Mucosa of rectum (tissue), 2 donors: ENCODE measurements around the gene PIGX.

Source experiments
- H3K27ac ChIP-seq, 2 donors: one replicate each; pipeline ENCODE4 v1.7.0; 2013; ENCODE audit warnings: inconsistent platforms in 2 of 2, low read depth in 2 of 2, low read length in 2 of 2
- H3K27me3 ChIP-seq, 2 donors: one replicate each; pipeline ENCODE4 v1.7.0; 2013; ENCODE audit warnings: low read length in 2 of 2; ENCODE audit not compliant: control insufficient read depth in 2 of 2, insufficient read depth in 2 of 2
- H3K36me3 ChIP-seq, 2 donors: one replicate each; pipeline ENCODE4 v1.7.0; 2013; ENCODE audit warnings: low read length in 2 of 2; ENCODE audit not compliant: control insufficient read depth in 2 of 2, insufficient read depth in 2 of 2
- H3K4me1 ChIP-seq, 2 donors: one replicate each; pipeline ENCODE4 v1.7.0; 2013; ENCODE audit warnings: low read length in 2 of 2, mild to moderate bottlenecking in 1 of 2; ENCODE audit not compliant: control insufficient read depth in 2 of 2, insufficient read depth in 2 of 2
- H3K4me3 ChIP-seq, 2 donors: one replicate each; pipeline ENCODE4 v1.7.0; 2013; ENCODE audit warnings: low read length in 2 of 2
- H3K9ac ChIP-seq, 2 donors: one replicate each; pipeline ENCODE4 v1.7.0; 2013; ENCODE audit warnings: low read length in 2 of 2, low read depth in 1 of 2, mild to moderate bottlenecking in 1 of 2
- H3K9me3 ChIP-seq, 2 donors: one replicate each; pipeline ENCODE4 v1.7.0; 2013; ENCODE audit warnings: low read length in 2 of 2; ENCODE audit not compliant: control insufficient read depth in 2 of 2
- donor health status: healthy.
- donor health status: Normal muscosa, but diverticular disease.

Gene PIGX

GRCh38 chr3:196756732-196757131 is 44.6 kb downstream of the PIGX start:
- no peak overlapping the region for H3K4me3 ChIP-seq
- peaks cover 4 to 15% of the 10 kb centered on the region in 2 donors for H3K4me1 ChIP-seq
- no peaks in the 10 kb centered on the region for H3K27me3 ChIP-seq
- H3K27ac ChIP-seq = no peak overlapping the region
- no peak overlapping the region for H3K9ac ChIP-seq
- peaks cover 0 to 12% of the 10 kb centered on the region in 2 donors for H3K36me3 ChIP-seq
- H3K9me3 ChIP-seq = no peaks in the 10 kb centered on the region

DNA sequence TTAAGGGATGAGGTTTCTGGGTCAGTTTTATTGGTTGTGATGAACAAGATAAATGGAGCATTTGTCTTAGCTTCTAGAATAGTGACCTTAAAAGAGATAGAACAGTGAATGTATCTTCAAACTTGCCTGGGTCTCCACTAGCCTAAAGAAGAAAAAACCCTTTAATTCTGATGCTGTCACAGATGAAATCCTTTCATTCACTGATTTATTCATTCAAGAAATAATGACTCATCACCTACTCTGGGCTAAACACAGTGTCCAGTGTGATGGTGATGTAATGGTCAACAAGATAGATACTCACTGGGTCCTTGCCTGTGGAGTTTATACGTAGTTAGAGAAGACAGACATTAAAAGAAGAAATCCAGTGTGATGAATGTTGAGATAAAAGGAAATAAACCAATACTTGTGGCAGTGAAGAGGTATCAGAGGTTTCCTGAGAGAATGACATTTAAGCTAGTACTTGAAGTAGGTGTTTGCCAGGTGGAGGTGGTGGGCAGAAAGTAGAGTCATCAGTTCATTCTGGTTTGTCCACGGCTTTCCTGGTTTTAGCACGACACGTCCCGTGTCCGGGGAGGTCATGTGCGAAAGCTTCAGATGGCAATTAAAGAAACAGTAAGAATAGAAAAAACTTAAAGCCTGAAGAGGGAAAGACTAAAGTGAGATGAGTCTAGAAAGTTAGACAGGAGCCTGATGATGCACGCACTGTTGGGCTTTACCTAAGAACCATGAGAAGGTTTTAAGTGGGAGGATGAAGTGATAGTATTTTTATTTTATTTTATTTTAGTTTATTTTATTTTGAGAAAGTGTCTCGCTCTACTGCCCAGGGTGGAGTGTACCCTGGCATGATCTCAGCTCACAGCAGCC is 45.9 kb downstream of the PIGX start:
- Histone ChIP-seq H3K4me3 (no peak overlapping the region), H3K9ac (no peak overlapping the region), H3K27ac (no peak overlapping the region), H3K36me3 (peaks cover 0 to 12% of the 10 kb centered on the region in 2 donors), H3K9me3 (no peaks in the 10 kb centered on the region), H3K4me1 (peaks cover 4 to 15% of the 10 kb centered on the region in 2 donors), H3K27me3 (no peaks in the 10 kb centered on the region)

DNA sequence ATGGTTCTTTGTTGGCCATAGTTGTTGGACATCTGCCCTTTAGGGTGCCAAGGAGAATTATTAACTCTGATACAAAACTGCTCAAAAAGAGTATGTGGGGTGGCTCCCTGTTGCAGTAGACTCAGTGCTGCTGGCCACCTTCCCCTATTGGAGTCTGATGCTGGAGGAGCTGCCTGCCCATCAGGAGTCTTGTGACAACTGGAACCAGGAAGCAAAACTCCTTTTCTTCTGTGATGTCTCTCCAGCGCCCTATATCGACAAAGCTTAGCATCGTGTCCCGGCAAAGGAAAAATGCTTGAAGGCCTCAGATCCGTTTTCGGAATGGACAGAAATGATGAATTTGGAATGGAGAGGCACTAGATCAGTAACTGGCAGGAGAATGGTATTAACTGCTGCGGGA is 51.0 kb downstream of the PIGX start:
- peaks cover 0 to 4% of the 10 kb centered on the region in 2 donors for H3K36me3 ChIP-seq
- no peaks in the 10 kb centered on the region for H3K4me1 ChIP-seq
- no peak overlapping the region for H3K27ac ChIP-seq
- H3K9me3 ChIP-seq = no peaks in the 10 kb centered on the region
- H3K4me3 ChIP-seq = no peak overlapping the region
- H3K9ac ChIP-seq = no peak overlapping the region
- no peaks in the 10 kb centered on the region for H3K27me3 ChIP-seq

DNA sequence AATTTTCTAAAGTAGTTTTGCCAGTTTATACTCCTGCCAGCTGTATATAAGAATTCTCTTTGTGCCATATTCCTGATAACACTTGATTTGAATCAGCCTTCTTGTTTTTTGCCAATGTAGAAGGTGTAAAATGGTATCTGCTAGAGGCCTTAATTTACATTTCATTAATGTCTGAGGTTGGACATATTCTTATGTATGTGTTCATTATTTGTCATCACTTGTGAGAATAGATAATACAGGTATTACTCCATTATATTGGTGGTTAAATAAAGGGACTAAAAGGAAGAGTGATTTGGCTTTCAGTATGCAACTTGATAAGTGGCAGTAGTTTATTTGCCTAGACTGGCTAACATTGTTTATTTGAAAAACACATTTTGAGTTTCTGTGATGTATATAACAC is 53.3 kb downstream of the PIGX start:
- Histone ChIP-seq H3K27me3 (no peaks in the 10 kb centered on the region), H3K9ac (no peak overlapping the region), H3K36me3 (peaks cover 0 to 3% of the 10 kb centered on the region in 2 donors), H3K27ac (no peak overlapping the region), H3K9me3 (no peaks in the 10 kb centered on the region), H3K4me1 (no peaks in the 10 kb centered on the region), H3K4me3 (no peak overlapping the region)

- Histone ChIP-seq H3K27me3 (no peaks in the 10 kb centered on the region), H3K4me3 (no peak overlapping the region), H3K9ac (no peak overlapping the region), H3K4me1 (no peaks in the 10 kb centered on the region), H3K36me3 (peaks cover 0 to 3% of the 10 kb centered on the region in 2 donors), H3K9me3 (no peaks in the 10 kb centered on the region), H3K27ac (no peak overlapping the region)
These were observed 58.9 kb downstream of the PIGX start for GRCh38 chr3:196771067-196771466.

DNA sequence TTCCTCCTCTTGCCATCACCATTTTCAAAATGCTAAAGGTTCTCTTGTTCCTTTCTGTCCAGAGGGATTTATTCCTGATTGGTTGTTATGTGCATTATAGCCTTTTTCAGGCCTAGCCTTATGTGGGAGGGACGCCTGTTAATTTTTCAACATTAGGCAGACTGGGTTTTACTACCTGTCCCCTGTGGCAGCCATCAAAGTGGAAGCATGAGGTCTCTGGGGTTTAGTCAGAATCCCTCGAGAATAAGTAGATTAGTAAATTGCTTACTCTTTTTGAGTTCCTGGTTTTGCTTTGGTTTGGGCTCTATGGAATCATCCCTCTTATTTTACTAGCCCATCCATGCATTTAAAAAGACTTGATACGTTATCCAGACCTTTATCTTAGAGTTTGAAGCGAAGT is 59.9 kb downstream of the PIGX start:
- Histone ChIP-seq H3K27ac (no peak overlapping the region), H3K9me3 (no peaks in the 10 kb centered on the region), H3K4me3 (no peak overlapping the region), H3K9ac (no peak overlapping the region), H3K36me3 (peaks cover 0 to 3% of the 10 kb centered on the region in 2 donors), H3K4me1 (no peaks in the 10 kb centered on the region), H3K27me3 (no peaks in the 10 kb centered on the region)

GRCh38 chr3:196772897-196773296 is 60.7 kb downstream of the PIGX start:
- no peaks in the 10 kb centered on the region for H3K9me3 ChIP-seq
- H3K4me1 ChIP-seq = no peaks in the 10 kb centered on the region
- no peak overlapping the region for H3K4me3 ChIP-seq
- H3K27me3 ChIP-seq = no peaks in the 10 kb centered on the region
- no peak overlapping the region for H3K27ac ChIP-seq
- no peak overlapping the region for H3K9ac ChIP-seq
- H3K36me3 ChIP-seq = peaks cover 0 to under 1% of the 10 kb centered on the region in 2 donors

GRCh38 chr3:196774191-196774820 is 62.1 kb downstream of the PIGX start:
- Histone ChIP-seq H3K4me1 (no peaks in the 10 kb centered on the region), H3K9ac (no peak overlapping the region), H3K27ac (no peak overlapping the region), H3K9me3 (no peaks in the 10 kb centered on the region), H3K36me3 (no peaks in the 10 kb centered on the region), H3K4me3 (no peak overlapping the region), H3K27me3 (no peaks in the 10 kb centered on the region)

- Histone ChIP-seq H3K27ac (no peak overlapping the region), H3K4me1 (no peaks in the 10 kb centered on the region)
These were observed 62.8 kb downstream of the PIGX start for GRCh38 chr3:196774848-196775422.

GRCh38 chr3:196775938-196776337 is 63.8 kb downstream of the PIGX start:
- Histone ChIP-seq H3K27me3 (no peaks in the 10 kb centered on the region), H3K9me3 (peaks cover 0 to 2% of the 10 kb centered on the region in 2 donors), H3K4me3 (no peak overlapping the region), H3K9ac (no peak overlapping the region), H3K27ac (no peak overlapping the region), H3K36me3 (no peaks in the 10 kb centered on the region), H3K4me1 (no peaks in the 10 kb centered on the region)

More at GRCh38 chr3:196774848-196775422, 62.8 kb downstream of the PIGX start:
- Histone ChIP-seq H3K9ac (no peak overlapping the region), H3K9me3 (peaks cover 0 to 2% of the 10 kb centered on the region in 2 donors), H3K27me3 (no peaks in the 10 kb centered on the region), H3K4me3 (no peak overlapping the region), H3K36me3 (no peaks in the 10 kb centered on the region)
